NCI-H2029 treated with DMSO at 0.1 percent for 48 hours (cell line): ENCODE measurements around the gene CCDC74B.
"Not testable (repeated sequence)": the region's sequence is repeated elsewhere in the genome, so short reads cannot be mapped to it uniquely, and the experiment has no call there.

ENCODE experiments used
- DNase-seq: peaks from one replicate; lab custom pipeline; 2025; lab: John Stamatoyannopoulos, UW

CCDC74B gene

DNA sequence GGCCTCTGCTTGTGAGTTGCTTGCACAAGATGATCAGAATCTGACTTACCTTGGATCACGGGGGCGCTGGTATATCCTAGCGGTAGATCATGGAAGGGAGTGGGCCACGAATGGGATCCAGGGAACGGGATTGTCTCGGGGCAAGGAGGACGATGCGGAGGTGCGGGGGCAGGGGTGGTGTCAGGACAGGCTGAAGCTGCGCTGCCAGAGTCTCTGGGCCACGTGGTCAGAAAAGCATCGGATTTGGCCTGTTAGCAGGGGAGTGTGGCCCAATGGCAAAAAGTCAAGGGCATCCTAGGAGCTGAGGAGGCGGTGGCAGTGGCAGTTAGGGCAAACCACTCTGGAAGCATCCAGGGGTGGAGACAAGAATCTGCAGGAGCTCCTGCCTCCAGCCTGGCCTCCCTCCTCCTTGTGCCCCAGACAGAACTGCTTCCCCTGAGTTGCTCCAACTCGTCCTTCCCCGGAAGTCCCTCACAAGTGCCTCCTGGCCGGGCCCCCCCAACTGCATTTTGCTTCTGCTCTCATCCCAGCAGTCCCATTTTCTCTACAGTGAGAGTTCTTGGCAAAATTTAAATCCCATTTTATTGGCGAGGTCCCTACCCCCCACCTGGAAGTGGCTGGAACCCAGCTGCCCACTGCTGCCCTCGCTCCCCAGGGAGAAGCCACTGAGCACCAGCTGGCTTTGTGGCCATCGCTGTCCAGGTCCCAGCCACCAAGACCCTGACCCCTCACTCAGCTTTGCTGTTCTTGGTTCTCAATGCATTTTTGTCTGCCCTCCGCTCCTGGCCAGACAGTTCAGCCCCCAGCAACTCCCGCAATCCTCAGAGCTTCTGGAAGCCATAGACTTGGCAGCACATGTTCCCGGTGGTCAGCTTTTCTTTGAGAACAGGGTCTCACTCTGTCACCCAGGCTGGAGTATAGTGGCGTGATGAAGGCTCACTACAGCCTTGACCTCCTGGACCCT lies 5.6 kb upstream of the CCDC74B start:
- no peak for DNase-seq

DNA sequence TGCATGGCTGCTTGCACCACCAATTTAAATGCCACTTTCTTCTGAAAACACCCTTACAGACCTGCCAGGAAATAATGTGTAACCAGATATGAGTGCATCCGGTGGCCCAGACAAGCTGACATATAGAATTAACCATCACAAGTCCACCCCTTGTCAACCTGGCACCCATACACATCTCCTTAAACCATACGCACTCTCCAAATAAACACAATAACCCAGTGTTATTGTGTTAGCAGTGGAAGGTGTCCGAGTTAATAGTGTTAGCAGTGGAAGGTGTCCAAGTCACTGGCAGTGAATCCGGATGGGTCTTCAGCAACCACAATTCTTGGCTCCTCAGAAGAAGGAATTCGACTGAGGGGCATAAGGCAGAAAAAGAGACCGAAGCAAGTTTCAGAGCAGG lies 3.6 kb upstream of the CCDC74B start:
- DNase-seq, result peak; percentile 12

DNA sequence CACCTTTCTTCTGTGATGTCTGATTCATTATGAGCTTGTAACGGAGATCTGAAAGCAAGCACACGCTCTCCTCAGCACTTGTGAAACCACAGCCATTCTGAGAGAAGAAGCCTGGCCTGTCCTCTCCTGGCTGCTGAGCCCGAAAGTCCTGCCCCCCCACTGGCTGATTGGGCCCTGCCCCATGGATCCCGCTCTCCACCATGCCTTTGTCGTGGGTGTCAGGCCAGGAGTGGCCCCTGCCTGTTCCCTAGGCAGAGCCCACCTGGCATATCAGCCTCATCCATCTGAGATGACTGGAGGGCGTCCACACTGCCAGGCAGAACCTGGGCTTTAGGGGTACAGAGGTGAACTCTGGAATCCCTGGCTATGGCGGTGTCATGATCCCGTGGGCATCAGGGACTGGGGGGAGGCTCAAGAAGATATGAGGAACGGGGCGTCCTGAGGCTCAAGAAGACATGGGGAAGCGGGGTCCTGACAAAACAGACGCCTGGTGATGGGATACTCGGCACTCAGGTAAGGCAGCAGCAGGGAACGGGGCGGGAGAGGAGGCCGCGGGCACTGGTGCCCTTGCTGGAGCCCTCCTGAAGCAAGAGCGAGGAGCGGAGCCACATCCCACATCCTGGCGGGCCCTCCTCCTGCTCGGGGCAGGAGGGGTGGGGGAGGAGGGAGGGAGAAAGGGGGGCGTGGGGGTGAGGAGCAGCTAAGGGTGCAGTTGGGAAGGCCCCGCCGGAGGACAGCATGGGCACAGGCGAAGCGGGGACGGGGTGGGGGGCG lies 1.5 kb downstream of the CCDC74B start:
- not testable (repeated sequence) for DNase-seq

DNA sequence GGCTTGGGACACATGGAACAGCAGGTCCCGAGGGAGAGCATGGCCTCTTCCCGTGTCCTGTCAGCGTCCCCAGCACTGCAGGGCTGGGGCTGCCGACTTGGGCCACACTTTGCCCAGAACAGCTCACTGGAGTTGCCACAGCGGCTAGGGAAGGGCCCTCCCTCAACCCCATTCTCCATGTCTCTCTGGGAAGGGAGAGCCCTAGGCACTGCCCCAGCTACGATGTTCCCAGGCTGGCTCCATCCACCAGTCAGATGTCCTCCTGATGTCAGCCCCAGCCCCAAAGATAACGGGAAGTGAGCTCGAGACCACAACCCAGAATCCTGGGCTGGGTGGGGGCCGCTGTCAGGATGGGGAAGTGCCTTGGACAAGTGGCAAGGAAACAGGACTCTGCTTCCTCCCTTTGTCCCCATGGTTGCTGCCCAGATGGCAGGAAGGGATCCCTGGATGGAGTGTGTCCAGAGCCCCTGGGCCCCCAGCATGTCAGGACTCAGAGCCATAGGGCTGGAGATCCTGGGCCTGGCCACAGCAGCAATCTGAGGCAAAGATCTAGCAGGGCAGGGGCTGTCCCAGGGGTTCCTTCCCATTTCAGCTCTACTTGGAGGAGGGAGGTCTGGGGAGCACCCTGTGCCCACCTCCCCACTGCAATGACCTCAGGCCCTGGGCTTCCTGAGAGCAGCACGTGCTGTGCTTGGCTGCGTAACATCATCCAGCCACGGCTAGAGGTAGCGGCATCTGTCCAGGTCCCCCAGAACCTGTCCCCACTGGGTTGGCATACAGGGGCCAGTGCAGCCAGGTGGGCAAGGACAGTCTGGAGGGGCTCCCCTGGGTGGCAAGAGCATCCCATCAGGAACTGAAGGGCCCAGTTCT lies 2.3 kb downstream of the CCDC74B start:
- DNase-seq, result not testable (repeated sequence)

DNA sequence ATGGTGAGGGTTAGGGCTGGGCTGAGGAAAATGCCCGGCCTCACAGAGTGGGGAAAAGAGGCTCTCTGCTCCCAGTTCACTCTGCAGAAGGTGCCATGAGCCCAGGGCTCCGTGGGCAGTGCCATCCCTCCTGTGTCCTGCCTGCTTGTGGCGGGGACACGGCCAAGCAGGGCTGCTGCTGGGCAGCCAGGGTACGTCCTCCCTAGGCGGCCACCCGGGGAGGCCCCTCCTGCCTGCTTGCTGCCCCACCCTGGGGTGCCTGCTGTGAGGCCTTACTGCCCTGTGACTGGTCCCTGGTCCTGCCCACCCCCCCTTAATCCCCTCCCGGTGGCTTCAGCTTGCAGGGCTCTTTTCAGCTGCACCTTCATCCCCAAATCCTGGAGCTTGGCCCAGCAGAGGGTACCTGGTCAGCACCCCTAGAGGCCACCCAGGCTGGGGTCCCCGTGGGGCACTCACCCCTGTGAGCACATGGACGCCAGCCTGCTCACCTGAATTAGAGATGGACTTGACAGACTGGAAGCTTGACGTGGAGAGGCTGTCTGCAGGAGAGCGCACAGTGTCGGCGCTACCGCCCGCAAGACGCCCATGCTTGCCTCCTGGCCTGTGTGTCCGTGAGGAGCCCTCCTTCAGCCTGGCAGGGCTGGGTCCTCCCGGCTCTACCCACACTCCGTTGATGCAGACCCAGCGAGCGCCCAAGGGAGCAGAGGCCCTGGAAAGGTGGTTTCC lies 3.1 kb downstream of the CCDC74B start:
- DNase-seq, result not testable (repeated sequence)

DNA sequence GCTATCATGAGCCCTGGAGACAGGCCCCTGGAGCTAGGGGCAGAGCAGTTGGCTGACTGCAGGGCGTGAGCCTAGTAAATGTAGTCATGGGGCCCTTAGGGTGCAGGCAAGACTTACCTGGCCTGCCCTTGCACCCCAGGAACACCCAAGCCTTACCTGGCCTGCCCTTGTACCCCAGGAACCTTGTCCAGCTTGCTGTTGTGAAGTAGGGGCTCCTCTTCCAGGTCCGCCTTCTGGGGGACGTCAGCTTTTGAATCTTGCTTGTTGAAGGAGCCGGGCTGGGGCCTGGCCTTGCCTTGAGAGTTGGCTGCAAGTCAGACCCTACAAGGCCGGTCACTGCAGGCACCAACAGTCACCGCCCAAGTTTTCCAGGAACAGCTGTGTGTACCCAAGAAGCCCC lies 3.9 kb downstream of the CCDC74B start:
- DNase-seq, result not testable (repeated sequence)

DNA sequence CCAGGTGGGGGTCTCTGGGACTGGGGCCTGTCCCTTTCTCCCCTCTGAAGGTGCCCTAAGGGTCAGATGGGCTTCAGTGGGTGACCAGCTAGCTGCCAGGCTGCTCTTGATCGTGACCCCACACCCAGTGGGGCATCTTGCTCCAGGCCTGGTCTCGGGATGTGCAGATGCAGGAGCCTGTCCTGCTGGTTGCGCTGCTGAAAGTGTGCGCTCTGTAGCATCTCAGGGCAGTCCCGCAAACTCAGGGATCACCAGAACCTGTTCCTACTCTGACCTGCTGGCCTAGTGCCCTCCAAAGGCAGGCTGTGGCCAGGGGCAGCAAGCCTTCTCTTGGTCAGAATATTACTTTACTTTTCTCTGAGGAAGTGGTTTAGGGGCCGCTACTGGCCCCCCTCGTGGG lies 4.4 kb downstream of the CCDC74B start:
- not testable (repeated sequence) for DNase-seq

DNA sequence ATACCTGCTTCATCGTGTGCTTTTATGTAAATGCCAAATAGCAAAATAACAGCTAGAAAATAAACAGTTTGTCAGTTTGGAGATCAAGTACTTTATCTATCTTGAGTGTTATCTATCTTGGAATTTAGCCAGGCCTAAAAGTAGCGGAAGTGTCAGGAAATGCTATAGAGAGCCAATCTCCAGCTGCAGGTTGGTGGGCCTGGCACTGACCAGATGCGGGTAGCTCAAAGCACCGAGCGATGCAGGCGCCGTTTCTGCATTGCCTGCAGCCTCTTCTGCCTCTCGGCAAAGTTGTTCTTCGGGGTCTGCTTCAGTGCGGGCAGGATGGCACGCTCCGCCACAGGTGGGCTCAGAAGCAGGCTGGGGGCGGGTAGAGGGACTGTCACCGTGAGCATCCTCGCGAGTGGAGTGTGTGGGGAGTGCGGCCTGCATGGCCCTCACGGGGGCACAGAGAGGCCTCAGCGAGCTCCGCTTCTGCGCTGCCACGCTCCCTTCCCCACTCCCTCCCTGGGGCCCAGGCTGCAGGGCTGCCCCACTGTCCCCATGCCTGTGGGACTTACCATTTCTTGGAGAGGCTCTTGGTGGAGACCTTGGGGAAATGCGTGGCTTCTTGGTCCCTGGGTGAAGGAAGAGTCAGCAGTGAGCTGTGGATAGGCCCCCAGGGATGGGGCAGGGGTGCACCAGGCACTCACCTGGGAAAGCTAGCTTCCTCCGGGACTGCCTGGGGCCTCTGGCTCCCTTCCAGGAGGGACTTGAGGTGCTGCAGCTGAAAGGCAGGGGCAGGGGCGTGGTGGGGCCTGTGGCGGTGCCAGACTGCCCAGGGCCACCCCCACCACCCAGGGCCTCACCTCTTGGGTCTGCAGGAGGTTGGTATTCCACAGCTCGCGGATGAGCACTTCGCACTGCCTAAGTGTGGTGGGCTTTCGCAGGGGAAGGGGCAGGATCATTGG lies 5.3 kb downstream of the CCDC74B start:
- DNase-seq, result peak; percentile 57

DNA sequence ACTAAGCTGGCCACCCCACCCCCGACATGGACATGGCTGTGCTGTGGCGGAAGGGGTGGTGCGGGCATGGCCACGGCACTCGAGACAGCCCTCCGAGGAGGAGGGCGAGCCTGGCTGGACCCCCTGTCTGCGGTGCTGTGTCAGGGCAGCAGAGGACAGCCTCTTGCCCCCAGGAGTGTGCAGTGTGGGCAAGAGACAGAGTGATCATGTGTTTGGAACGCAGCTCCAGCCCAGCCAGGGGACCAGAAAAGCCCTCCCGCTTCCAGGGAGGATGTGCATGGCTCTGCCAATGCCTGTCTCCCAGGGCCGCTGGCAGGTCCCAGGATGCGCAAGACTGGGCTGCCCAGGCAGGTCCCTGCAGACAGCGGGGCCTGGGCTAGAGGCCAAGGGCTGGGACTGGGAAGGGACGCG lies 6.1 kb downstream of the CCDC74B start:
- not testable (repeated sequence) for DNase-seq

DNA sequence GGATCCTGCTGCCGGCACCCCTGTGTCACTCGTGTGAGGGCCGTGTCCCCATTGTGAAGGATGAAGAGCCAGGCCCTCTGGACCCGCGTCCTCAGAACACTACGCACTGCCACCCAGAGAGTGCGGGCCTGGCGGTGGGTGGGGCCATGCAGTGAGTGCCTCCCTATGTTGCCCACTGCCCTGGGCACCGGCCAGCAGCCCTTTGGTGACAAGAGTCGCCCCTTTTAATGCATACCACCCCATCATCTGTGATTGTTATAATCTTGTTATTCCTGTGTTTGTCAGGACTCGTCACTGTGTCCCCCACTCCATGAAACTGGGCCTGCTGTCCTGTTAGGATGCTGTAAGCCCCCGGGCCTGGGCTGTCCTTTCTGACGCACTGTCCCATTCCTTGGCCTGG lies 6.6 kb downstream of the CCDC74B start:
- DNase-seq, result not testable (repeated sequence)

DNA sequence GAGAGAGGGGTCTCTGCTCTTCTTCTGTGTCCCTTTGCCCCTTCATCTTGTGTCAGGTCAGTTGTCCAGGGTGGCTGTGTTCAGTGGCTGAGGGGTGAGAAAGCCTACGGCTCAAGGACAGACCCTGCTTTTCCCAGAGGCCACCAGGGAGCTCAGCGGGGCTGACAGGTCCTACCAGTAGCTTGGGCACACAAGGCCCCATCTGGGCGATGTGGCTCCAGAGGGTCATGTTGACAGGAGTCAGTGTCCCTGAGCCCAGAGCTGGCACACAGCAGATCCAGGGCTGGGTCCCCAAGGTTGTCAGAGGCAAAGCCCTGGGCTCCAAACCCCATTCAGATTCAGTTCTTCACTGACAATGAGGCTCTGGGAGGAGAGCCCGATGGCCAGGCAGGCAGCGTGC lies 7.8 kb downstream of the CCDC74B start:
- not testable (repeated sequence) for DNase-seq

DNA sequence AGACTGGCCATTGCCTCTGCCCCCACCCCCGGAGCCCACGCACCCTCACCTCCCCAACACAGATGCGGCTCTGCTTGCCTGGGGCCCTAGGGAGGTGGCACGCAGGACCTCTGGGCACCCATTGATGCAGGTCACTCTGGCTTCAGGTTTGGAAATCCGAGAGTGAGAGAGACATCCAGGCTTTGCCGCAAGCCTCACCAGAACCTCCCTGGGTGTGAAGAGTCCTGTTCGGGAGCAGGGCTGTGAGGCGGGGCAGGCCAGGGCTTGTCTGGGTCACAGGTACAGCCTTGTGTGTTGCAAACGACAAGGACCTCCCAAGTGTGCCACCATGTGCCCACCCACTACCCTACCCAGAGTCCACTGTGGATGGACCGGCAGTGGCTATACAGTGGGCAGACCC lies 8.4 kb downstream of the CCDC74B start:
- not testable (repeated sequence) for DNase-seq

DNA sequence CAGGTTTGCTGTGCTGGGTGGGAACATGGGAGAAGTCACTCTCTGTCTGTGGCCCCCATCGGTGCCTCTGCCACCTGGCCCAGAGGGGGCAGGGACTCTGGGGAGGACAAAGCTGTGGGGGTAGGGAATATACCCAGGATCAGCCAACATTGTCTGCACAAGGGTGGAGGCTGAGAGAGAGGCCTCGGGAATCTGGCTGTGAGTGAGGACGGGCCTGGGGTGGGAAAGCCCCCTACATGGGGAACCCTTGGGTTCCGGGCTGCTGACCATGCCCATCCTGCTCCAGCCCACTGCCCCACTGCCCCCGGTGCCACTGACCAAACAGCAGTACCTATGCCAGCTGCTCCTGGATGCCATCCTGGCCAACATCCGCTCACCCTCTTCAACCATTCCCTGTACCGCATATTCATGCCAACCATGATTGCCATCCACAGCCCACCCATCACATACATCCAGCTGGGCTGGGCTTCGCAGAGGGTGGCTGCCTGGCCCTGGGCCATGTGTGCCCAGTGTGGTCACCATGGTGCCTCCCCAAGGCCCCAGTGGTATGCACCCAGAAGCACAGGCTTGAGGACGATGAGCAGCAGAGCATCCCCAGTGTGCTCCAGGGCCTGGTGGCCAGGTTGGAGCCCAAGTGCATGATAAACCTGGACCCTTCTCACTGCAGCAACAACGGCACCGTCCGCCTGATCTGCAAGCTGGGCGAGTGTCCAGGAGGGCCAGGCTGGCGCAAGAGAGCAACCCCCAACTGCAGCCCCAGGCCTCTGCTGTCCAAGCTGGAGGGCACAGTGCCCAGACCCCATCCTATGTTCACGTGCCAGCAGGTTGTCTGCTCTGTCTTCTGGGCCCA lies 9.0 kb downstream of the CCDC74B start:
- DNase-seq, result no peak

DNA sequence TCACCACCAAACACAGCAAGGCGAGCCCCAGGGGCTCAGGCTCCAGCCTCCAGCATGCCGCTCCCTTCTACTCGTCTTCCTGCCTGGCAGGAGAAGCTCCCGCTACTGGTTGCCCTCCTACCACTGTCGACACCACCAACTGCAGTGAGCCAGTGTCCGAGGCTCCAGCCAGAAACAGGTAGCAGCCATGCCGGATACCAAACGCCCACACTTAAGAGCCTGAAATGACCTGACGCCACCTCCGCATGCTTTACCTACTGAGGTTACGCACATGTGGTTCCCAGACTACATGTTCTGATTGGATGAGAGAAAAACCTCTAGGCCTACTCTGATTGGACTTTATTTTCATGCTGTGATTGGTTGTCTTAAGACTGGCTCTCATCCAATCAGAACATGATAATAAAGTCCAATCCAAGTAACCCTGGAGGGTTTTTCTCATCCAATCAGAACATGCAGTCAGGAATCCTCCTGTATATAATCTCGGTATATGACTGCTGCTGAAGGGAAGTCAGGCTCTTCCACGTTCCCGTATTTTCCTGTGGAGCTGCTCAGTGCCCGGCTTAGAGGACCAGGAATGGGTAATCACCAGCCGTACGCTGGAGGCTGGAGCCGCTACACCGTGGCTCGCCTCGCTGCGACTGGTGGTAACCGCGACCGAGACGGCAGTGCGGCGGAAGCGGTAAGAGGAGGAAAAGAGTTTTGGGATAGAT lies 15.6 kb downstream of the CCDC74B start, which contains the start of gene POTEF:
TSS of gene POTEF (minus strand) at position 103 of the 710 bp plus-strand sequence. CDS start 8,707 bp downstream, outside the sequence.
- DNase-seq, result not testable (repeated sequence)

DNA sequence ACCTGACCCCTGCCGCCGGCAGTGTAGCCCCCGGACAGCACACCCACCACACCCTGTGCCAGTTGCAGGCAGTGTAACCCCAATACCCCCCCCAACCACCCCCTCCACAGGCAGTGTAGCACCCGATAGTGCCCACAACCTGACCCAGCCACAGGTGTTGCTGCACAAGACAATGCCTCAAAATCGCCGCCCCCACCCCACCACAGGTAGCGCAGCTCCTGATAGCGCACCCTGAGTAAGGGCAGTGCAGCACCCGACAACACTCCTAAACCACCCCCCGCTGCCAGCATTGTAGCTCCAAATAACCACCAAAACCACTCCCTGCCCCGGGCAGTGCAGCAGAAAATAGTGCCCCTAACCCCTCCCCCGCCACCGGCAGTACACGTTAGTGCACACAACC lies 16.4 kb downstream of the CCDC74B start:
- not testable (repeated sequence) for DNase-seq

DNA sequence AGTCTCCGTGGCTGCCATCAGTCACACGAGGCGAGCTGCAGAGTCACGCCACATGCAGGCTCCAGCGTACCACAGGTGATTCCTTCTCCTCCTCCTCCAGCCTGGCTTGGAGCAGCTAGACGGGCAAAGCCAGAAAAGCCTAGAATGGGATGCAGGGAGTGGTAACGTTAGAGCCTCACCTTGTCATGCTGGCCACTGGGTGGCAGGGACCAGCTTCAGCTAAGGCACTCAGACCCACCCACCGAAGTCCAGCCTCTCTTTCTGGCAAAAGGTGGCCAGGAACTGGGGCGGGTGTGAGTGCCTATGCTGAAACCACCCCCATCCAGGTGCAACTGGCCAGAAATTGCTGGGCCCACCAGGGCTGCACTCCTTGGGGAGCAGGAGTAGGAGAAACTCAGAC lies 17.2 kb downstream of the CCDC74B start:
- not testable (repeated sequence) for DNase-seq

DNA sequence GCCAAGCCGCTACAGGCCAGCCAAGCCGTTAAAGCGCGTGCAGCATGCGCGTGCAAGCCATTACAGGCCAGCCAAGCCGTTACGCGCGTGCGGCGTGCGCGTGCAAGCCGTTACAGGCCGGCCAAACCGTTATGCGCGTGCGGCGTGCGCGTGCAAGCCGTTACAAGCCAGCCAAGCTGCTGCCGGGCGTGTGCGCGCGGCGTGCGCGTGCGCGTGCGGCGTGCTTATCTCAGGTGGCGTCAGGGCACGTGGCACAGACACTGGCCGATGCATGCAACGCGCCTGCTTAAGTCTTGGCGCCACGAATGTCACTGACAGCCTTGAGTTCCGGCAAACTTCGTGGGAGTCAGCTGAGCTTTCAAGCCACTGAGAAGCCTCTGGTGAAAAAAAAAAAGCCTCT lies 24.0 kb downstream of the CCDC74B start:
- DNase-seq, result not testable (repeated sequence)
